Sigmoid colon (tissue), 7 donors: ENCODE results near the gene BID. TPM values are rescaled to one million over a fixed set of nuclear protein-coding genes. Genes with fewer than 3 reads are reported as not detected.
A peak's percentile ranks its signal among the peaks of the same experiment; 100 is the strongest.

Experiments used
- DNase-seq: peaks from one replicate; pipeline ENCODE4 v3.0.0-alpha.2; 2019
- H3K27ac ChIP-seq, 4 donors: fragments of 200-600 bp; sonication (generic); one replicate each; pipeline ENCODE4 v1.5.1; 2016 to 2019; ENCODE audit warnings: mild to moderate bottlenecking in 1 of 4
- H3K27me3 ChIP-seq, 3 donors: fragments of 200-600 bp; sonication (generic); one replicate each; pipeline ENCODE4 v1.5.1; 2019; ENCODE audit warnings: mild to moderate bottlenecking in 1 of 3
- H3K36me3 ChIP-seq, 4 donors: fragments of 200-600 bp; sonication (generic); one replicate each; pipeline ENCODE4 v1.5.1; 2016 to 2019
- H3K4me1 ChIP-seq, 4 donors: fragments of 200-600 bp; sonication (generic); one replicate each; pipeline ENCODE4 v1.5.1; 2017 to 2019
- H3K4me3 ChIP-seq, 4 donors: fragments of 200-600 bp; sonication (generic); one replicate each; pipeline ENCODE4 v1.5.1; 2017 to 2019; ENCODE audit warnings: mild to moderate bottlenecking in 2 of 4, moderate library complexity in 1 of 4
- H3K9me3 ChIP-seq, 4 donors: fragments of 200-600 bp in 3 of 4; sonication (generic) in 3 of 4; one replicate each; pipeline versions ENCODE4 v1.5.1 to v1.6.1; 2013 to 2019
- CTCF ChIP-seq, 4 experiments: fragments of 450-650 bp in 3 of 4; fragments of 200-600 bp in 1 of 4; IDR thresholded peaks; one replicate each; pipeline ENCODE4 v1.5.1; 2016 to 2019; ENCODE audit warnings: antibody characterized with exemption in 4 of 4, mild to moderate bottlenecking in 3 of 4, moderate library complexity in 2 of 4
- EP300 ChIP-seq, 4 donors: sonication (generic); formaldehyde crosslinking; IDR thresholded peaks; one replicate each; pipeline ENCODE4 v1.6.1; 2017; ENCODE audit warnings: antibody characterized with exemption in 4 of 4
- POLR2A ChIP-seq, 2 donors: fragments of 450-650 bp; IDR thresholded peaks; one replicate each; pipeline ENCODE4 v1.6.1; 2016; ENCODE audit warnings: antibody characterized with exemption in 2 of 2, mild to moderate bottlenecking in 2 of 2, moderate library complexity in 2 of 2
- POLR2AphosphoS5 ChIP-seq, 4 donors: sonication (generic); formaldehyde crosslinking; IDR thresholded peaks; one replicate each; pipeline ENCODE4 v1.6.1; 2017; ENCODE audit warnings: antibody characterized with exemption in 4 of 4
- WGBS, 2 donors: extraction: QIAGEN DNeasy Blood & Tissue Kit; methylation state at CpG; one replicate each; pipeline ENCODE4 v1.1.7; 2013; 5-methylcytosine and 5-hydroxymethylcytosine counted together
- intact Hi-C: fragments of 100-400 bp; cut with DNase I; formaldehyde crosslinking; loops from one replicate; pipeline ENCODE4 v1.15.1; 2023
- polyA plus RNA-seq, 3 donors: library from polyadenylated mRNA; stranded (reverse); fragments of 200-250 nt; gene quantifications; one replicate each; pipeline ENCODE4 v1.2.3, GENCODE V29; 2013
- total RNA-seq, 4 donors: library from RNA; depleted of rRNA; stranded (reverse); fragments of >200 nt; gene quantifications; one replicate each; pipeline ENCODE4 v1.1.0, GENCODE V29; 2016
- donor health status: healthy with polysubstance abuse.
- donor health status: Bipolar disorder and iron deficiency.
- donor health status: healthy.

The BID gene
- total and polyA plus RNA-seq, 7 donors = 9.7 to 72.1 (median 24.6) TPM

GRCh38 chr22:17778412-17778976, 4.2 kb upstream of the BID start:
- 96 to 97% methylated on average over 23 of the region's 23 CpGs for WGBS, 2 donors
- H3K4me3 ChIP-seq = no peak overlapping the region
- no peak for TF ChIP-seq EP300 (IDR thresholded peaks at IDR 0.05)
- H3K9me3 ChIP-seq = no peaks in the 10 kb centered on the region
- no peak overlapping the region for H3K27ac ChIP-seq
- no peaks in the 10 kb centered on the region for H3K36me3 ChIP-seq
- no peaks in the 10 kb centered on the region for H3K27me3 ChIP-seq
- no peak for DNase-seq
- intact Hi-C loops = no loop called here
- H3K4me1 ChIP-seq = peaks cover 0 to 30% (median 20%) of the 10 kb centered on the region in 4 donors

- DNase-seq = no peak
- H3K9me3 ChIP-seq = no peaks in the 10 kb centered on the region
- no peaks in the 10 kb centered on the region for H3K36me3 ChIP-seq
- H3K27ac ChIP-seq = peak overlapping the region; percentile 17 to 39 (median 24)
- no peak for TF ChIP-seq POLR2AphosphoS5 (IDR thresholded peaks at IDR 0.05)
- no peak for TF ChIP-seq EP300 (IDR thresholded peaks at IDR 0.05)
- TF ChIP-seq POLR2A (IDR thresholded peaks at IDR 0.05) = no peak
- no peak for TF ChIP-seq CTCF (IDR thresholded peaks at IDR 0.05)
- H3K4me3 ChIP-seq = peak overlapping the region in 3 of 4 donors; percentile 14 to 29 (median 23)
- H3K27me3 ChIP-seq = no peaks in the 10 kb centered on the region
- intact Hi-C loops = no loop called here
- H3K4me1 ChIP-seq = peaks cover 0 to 35% (median 26%) of the 10 kb centered on the region in 4 donors
- WGBS, 2 donors = 69 to 81% methylated on average over 6 of the region's 6 CpGs
Observed at GRCh38 chr22:17777717-17778044, 3.4 kb upstream of the BID start.

- peaks cover 0 to 37% (median 28%) of the 10 kb centered on the region in 4 donors for H3K4me1 ChIP-seq
- H3K27me3 ChIP-seq = no peaks in the 10 kb centered on the region
- no peaks in the 10 kb centered on the region for H3K9me3 ChIP-seq
- H3K4me3 ChIP-seq = peak overlapping the region in 3 of 4 donors; percentile 14 to 29 (median 23)
- H3K36me3 ChIP-seq = no peaks in the 10 kb centered on the region
- intact Hi-C loops = no loop called here
- TF ChIP-seq EP300 (IDR thresholded peaks at IDR 0.05) (no peak), CTCF (IDR thresholded peaks at IDR 0.05) (no peak), POLR2A (IDR thresholded peaks at IDR 0.05) (no peak), POLR2AphosphoS5 (IDR thresholded peaks at IDR 0.05) (no peak)
- DNase-seq = peak; percentile 61
- 49 to 79% methylated on average over 27 of the region's 27 CpGs for WGBS, 2 donors
- peak overlapping the region; percentile 17 to 39 (median 24) for H3K27ac ChIP-seq
Observed at GRCh38 chr22:17777005-17777716, 2.9 kb upstream of the BID start.

GRCh38 chr22:17775781-17776465, 1.7 kb upstream of the BID start:
- Histone ChIP-seq H3K4me1 (peaks cover 0 to 25% (median 17%) of the 10 kb centered on the region in 4 donors), H3K27ac (no peak overlapping the region), H3K9me3 (no peaks in the 10 kb centered on the region), H3K4me3 (no peak overlapping the region), H3K36me3 (no peaks in the 10 kb centered on the region), H3K27me3 (no peaks in the 10 kb centered on the region)
- DNase-seq = no peak
- TF ChIP-seq EP300 (IDR thresholded peaks at IDR 0.05) (no peak), POLR2A (IDR thresholded peaks at IDR 0.05) (no peak), CTCF (IDR thresholded peaks at IDR 0.05) (no peak), POLR2AphosphoS5 (IDR thresholded peaks at IDR 0.05) (no peak)
- intact Hi-C loops = no loop called here
- WGBS, 2 donors = 81 to 88% methylated on average over 10 of the region's 10 CpGs
